ENCODE results near the gene DISP2. TPM values are rescaled to one million over a fixed set of nuclear protein-coding genes. Genes with fewer than 3 reads are reported as not detected.

Gene DISP2
- total and polyA plus RNA-seq, 2 donors from 2014 or later = 0.04 to 0.69 TPM

GRCh38 chr15:40367686-40368611, 9.9 kb downstream of the DISP2 start:
- intact Hi-C loops (cut with DNase I) = no loop called here
- Histone ChIP-seq H3K4me3 (ENCODE audit: low read length in 3 of 3) (peak overlapping the region in 1 of 3 donors; percentile 29), H3K9ac (ENCODE audit: low read length in 3 of 3) (peak overlapping the region in 1 of 3 donors; percentile 34), H3K4me1 (ENCODE audit: control insufficient read depth in 2 of 3, insufficient read depth in 2 of 3, low read depth in 1 of 3, low read length in 3 of 3) (peaks cover 0 to 4% (median 0%) of the 10 kb centered on the region in 3 donors), H3K36me3 (ENCODE audit: control insufficient read depth in 2 of 3, insufficient read depth in 3 of 3, low read length in 3 of 3) (no peaks in the 10 kb centered on the region), H3K27ac (ENCODE audit: low read depth in 2 of 2, low read length in 2 of 2) (no peak overlapping the region), H3K27me3 (ENCODE audit: control insufficient read depth, insufficient read depth, low read length) (no peaks in the 10 kb centered on the region), H3K9me3 (ENCODE audit: control insufficient read depth in 2 of 3, insufficient read depth in 1 of 3, low read length in 3 of 3) (no peaks in the 10 kb centered on the region)
- FAIRE-seq (no peak), DNase-seq (peak; percentile 91 to 95 (median 94))
- TF ChIP-seq CTCF (IDR thresholded peaks at IDR 0.05; ENCODE audit: borderline replicate concordance, extremely low read depth, insufficient read depth) = peak; percentile 81

- Histone ChIP-seq H3K27me3 (ENCODE audit: control insufficient read depth, insufficient read depth, low read length) (no peaks in the 10 kb centered on the region), H3K9ac (ENCODE audit: low read length in 3 of 3) (no peak overlapping the region), H3K4me3 (ENCODE audit: low read length in 3 of 3) (no peak overlapping the region), H3K27ac (ENCODE audit: low read depth in 2 of 2, low read length in 2 of 2) (no peak overlapping the region), H3K9me3 (ENCODE audit: control insufficient read depth in 2 of 3, insufficient read depth in 1 of 3, low read length in 3 of 3) (no peaks in the 10 kb centered on the region), H3K4me1 (ENCODE audit: control insufficient read depth in 2 of 3, insufficient read depth in 2 of 3, low read depth in 1 of 3, low read length in 3 of 3) (peaks cover 0 to 4% (median 0%) of the 10 kb centered on the region in 3 donors), H3K36me3 (ENCODE audit: control insufficient read depth in 2 of 3, insufficient read depth in 3 of 3, low read length in 3 of 3) (no peaks in the 10 kb centered on the region)
- DNase-seq = no peak
- FAIRE-seq = no peak
- intact Hi-C loops (cut with DNase I) = no loop called here
- TF ChIP-seq CTCF (IDR thresholded peaks at IDR 0.05; ENCODE audit: borderline replicate concordance, extremely low read depth, insufficient read depth) = no peak
These were observed 10.9 kb downstream of the DISP2 start for GRCh38 chr15:40368719-40369473.

- DNase-seq (peak in 2 of 5 donors; percentile 30 to 76), FAIRE-seq (no peak)
- H3K4me1 ChIP-seq (ENCODE audit: control insufficient read depth in 2 of 3, insufficient read depth in 2 of 3, low read depth in 1 of 3, low read length in 3 of 3) = peaks cover 0 to 4% (median 0%) of the 10 kb centered on the region in 3 donors
- no peak overlapping the region for H3K27ac ChIP-seq (ENCODE audit: low read depth in 2 of 2, low read length in 2 of 2)
- H3K36me3 ChIP-seq (ENCODE audit: control insufficient read depth in 2 of 3, insufficient read depth in 3 of 3, low read length in 3 of 3) = no peaks in the 10 kb centered on the region
- H3K9me3 ChIP-seq (ENCODE audit: control insufficient read depth in 2 of 3, insufficient read depth in 1 of 3, low read length in 3 of 3) = no peaks in the 10 kb centered on the region
- H3K27me3 ChIP-seq (ENCODE audit: control insufficient read depth, insufficient read depth, low read length) = no peaks in the 10 kb centered on the region
- H3K9ac ChIP-seq (ENCODE audit: low read length in 3 of 3) = no peak overlapping the region
- intact Hi-C loops (cut with DNase I) = no loop called here
- TF ChIP-seq CTCF (IDR thresholded peaks at IDR 0.05; ENCODE audit: borderline replicate concordance, extremely low read depth, insufficient read depth) = no peak
- no peak overlapping the region for H3K4me3 ChIP-seq (ENCODE audit: low read length in 3 of 3)
These were observed 11.5 kb downstream of the DISP2 start for GRCh38 chr15:40369474-40369869.
